Pancreas (tissue), 10 donors: ENCODE results near the gene CMC2. TPM values are rescaled to one million over a fixed set of nuclear protein-coding genes. Genes with fewer than 3 reads are reported as not detected.

Experiments used
- ATAC-seq, 4 donors: fragments of 200-7000 bp; cut with Tn5 transposase; one replicate each; pipeline versions ENCODE4 v1.8.0 to v1.9.1; 2020; ENCODE audit warnings: mild to moderate bottlenecking in 4 of 4, moderate library complexity in 4 of 4
- DNase-seq, 6 donors: peaks; one replicate each; pipeline ENCODE4 v3.0.0-alpha.2; 2020
- FAIRE-seq: peaks from 2 replicates; lab custom pipeline; 2012; peaks lifted over from hg19 to GRCh38; lab: Jason Lieb, UNC
- H3K27ac ChIP-seq, 4 donors: fragments of 200-600 bp; sonication (generic); 1 replicate in 3 of 4; 2 replicates in 1 of 4; pipeline versions ENCODE4 v1.5.0 to v1.8.0; 2020
- H3K27me3 ChIP-seq, 4 donors: fragments of 200-600 bp; one replicate each; pipeline ENCODE4 v1.8.0; 2021
- H3K36me3 ChIP-seq, 3 donors: fragments of 200-600 bp; sonication (generic) in 1 of 3; one replicate each; pipeline versions ENCODE4 v1.5.0 to v1.8.0; 2020 to 2021
- H3K4me1 ChIP-seq, 3 donors: fragments of 200-600 bp; one replicate each; pipeline ENCODE4 v1.8.0; 2021
- H3K4me3 ChIP-seq, 4 donors: fragments of 200-600 bp; sonication (generic) in 2 of 4; one replicate each; pipeline versions ENCODE4 v1.5.0 to v1.8.0; 2020 to 2021
- H3K9me3 ChIP-seq, 4 donors: fragments of 200-600 bp; one replicate each; pipeline ENCODE4 v1.8.0; 2021
- WGBS, 2 donors: extraction: QIAGEN DNeasy Blood & Tissue Kit; methylation state at CpG; one replicate each; pipeline ENCODE4 v1.1.7; 2013; 5-methylcytosine and 5-hydroxymethylcytosine counted together
- intact Hi-C, 3 donors: fragments of 100-400 bp; cut with DNase I; formaldehyde crosslinking; loops; one replicate each; pipeline versions ENCODE4 v1.11.1 to v1.14.2; 2022
- polyA plus RNA-seq, 2 donors: library from polyadenylated mRNA; stranded (reverse); fragments of 200-250 nt; gene quantifications; one replicate each; pipeline ENCODE4 v1.2.3, GENCODE V29; 2013
- total RNA-seq, 6 donors: library from RNA; stranded (reverse); fragmentation: NEBNext Ultra II Directional in 4 of 6; extraction: Animal tissue kit (Norgen Biotek cat#: 25700) in 4 of 6; gene quantifications; one replicate each; pipeline versions ENCODE4 v1.2.1 to v1.2.4, GENCODE V29; 2021 to 2023
- TF ChIP-seq, protein P1 (sequence below), 4 donors: fragments of 200-600 bp; sonication (generic) in 3 of 4; IDR thresholded peaks; one replicate each; pipeline versions ENCODE4 v1.5.0 to v1.8.0; 2021; ENCODE audit warnings: antibody characterized with exemption in 4 of 4
- donor health status: healthy with polysubstance abuse.
- donor health status: DM: no; HTN: no; CAD: no; lungs with moderate emphysema.
- donor health status: DM: no; HTN: no; CAD: no.
- donor health status: control.
- donor health status: control.
- donor health status: Bipolar disorder and iron deficiency.
- donor health status: DM: yes; HTN: yes; CAD: no.
- donor health status: DM: no; HTN: no; CAD: no.
- donor health status: DM: no; HTN: no; CAD: no.
- donor health status: DM: yes; HTN: yes; CAD: no.

CMC2 gene
- total and polyA plus RNA-seq, 8 donors, result 13.3 to 58.1 (median 24.0) TPM

GRCh38 chr16:80994451-80994850 is 12.2 kb downstream of the CMC2 start:
- no peak for ATAC-seq
- H3K4me3 ChIP-seq, result no peak overlapping the region
- H3K9me3 ChIP-seq, result no peaks in the 10 kb centered on the region
- intact Hi-C loops, result no loop called here
- TF ChIP-seq, protein P1, sequence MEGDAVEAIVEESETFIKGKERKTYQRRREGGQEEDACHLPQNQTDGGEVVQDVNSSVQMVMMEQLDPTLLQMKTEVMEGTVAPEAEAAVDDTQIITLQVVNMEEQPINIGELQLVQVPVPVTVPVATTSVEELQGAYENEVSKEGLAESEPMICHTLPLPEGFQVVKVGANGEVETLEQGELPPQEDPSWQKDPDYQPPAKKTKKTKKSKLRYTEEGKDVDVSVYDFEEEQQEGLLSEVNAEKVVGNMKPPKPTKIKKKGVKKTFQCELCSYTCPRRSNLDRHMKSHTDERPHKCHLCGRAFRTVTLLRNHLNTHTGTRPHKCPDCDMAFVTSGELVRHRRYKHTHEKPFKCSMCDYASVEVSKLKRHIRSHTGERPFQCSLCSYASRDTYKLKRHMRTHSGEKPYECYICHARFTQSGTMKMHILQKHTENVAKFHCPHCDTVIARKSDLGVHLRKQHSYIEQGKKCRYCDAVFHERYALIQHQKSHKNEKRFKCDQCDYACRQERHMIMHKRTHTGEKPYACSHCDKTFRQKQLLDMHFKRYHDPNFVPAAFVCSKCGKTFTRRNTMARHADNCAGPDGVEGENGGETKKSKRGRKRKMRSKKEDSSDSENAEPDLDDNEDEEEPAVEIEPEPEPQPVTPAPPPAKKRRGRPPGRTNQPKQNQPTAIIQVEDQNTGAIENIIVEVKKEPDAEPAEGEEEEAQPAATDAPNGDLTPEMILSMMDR (IDR thresholded peaks at IDR 0.05), result no peak
- no peak overlapping the region for H3K27ac ChIP-seq
- no peaks in the 10 kb centered on the region for H3K36me3 ChIP-seq
- H3K4me1 ChIP-seq, result peaks cover 0 to 45% (median 36%) of the 10 kb centered on the region in 3 donors
- DNase-seq, result no peak
- FAIRE-seq, result no peak
- no peaks in the 10 kb centered on the region for H3K27me3 ChIP-seq

DNA sequence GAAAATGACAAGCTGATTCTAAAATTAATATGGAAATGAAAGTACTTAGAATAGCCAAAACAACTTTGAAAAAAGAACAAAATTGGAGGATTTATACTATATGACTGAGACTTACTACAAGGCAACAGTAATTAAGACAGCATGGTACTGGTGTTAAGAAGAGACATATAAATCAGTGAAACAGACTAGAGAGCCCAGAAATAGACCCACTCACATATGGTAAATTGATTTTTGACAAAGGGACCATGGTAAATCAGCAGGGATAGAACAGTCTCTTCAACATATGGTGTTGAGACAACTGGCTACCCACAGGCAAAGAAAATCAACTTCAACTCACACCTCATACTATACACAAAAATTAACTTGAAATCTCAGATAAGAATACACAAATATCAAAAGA is 12.9 kb downstream of the CMC2 start:
- Histone ChIP-seq H3K4me3 (no peak overlapping the region), H3K27ac (peak overlapping the region in 1 of 4 donors; percentile 55), H3K27me3 (no peaks in the 10 kb centered on the region), H3K36me3 (no peaks in the 10 kb centered on the region), H3K9me3 (no peaks in the 10 kb centered on the region), H3K4me1 (peaks cover 0 to 45% (median 36%) of the 10 kb centered on the region in 3 donors)
- DNase-seq, result no peak
- intact Hi-C loops, result no loop called here
- FAIRE-seq, result no peak
- TF ChIP-seq, protein P1 (IDR thresholded peaks at IDR 0.05), result no peak
- ATAC-seq, result no peak

DNA sequence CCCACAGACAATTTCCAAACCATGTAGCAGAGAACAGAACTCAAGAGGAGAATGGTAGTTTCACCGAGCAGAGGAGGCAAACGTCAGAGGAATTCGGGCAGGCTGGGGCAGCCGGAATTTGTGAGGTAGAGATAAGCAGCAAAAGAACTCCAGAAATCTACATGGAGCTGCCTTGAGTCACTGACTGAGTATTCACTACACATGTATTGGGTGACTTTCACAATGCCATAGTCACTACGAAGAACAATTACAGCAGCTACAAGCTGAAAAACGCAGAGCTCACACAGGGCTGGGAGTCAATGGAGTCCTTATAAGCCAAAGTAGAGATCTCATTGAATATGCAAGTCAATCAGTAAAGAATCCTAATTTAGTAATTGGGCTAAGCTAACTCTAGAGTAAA is 13.4 kb downstream of the CMC2 start:
- Histone ChIP-seq H3K27me3 (no peaks in the 10 kb centered on the region), H3K9me3 (no peaks in the 10 kb centered on the region), H3K27ac (peak overlapping the region in 1 of 4 donors; percentile 55), H3K4me3 (no peak overlapping the region), H3K36me3 (no peaks in the 10 kb centered on the region), H3K4me1 (peaks cover 0 to 44% (median 36%) of the 10 kb centered on the region in 3 donors)
- TF ChIP-seq, protein P1 (IDR thresholded peaks at IDR 0.05), result no peak
- no peak for DNase-seq
- intact Hi-C loops, result no loop called here
- peak; percentile 19 to 70 (median 57) for ATAC-seq
- 25 to 42% methylated on average over 6 of the region's 6 CpGs for WGBS, 2 donors
- no peak for FAIRE-seq

DNA sequence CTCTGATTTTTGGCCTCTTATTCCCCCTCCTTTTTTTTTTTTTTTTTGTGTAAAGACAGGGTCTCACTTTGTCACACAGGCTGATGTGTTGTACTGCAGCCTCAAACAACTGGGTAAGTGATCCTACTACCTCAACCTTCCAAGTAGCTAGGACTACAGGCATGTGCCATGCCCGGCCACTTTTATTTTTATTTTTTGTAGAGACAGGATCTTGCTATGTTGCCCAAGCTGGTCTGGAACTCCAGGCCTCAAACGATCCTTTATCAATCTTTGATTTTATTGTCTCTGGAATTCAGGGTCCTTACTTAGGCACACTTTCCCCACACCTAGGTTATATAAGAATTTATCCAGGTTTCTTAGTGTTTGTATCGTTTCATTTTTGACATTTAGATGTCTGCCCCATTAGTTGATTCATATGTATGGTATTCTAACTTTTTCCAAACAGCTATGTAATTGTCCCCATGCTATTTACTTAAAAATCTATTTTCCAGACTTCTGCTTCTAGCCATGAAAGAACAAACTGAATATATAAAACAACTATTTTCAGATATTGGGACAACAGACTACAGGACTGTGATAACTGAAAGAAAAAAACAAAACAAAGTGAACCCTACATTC is 13.9 kb downstream of the CMC2 start:
- no peak for ATAC-seq
- WGBS, 2 donors, result 26 to 29% methylated on average over 3 of the region's 3 CpGs
- TF ChIP-seq, protein P1 (IDR thresholded peaks at IDR 0.05), result no peak
- no peak overlapping the region for H3K4me3 ChIP-seq
- peaks cover 0 to 39% (median 36%) of the 10 kb centered on the region in 3 donors for H3K4me1 ChIP-seq
- no peak for FAIRE-seq
- H3K36me3 ChIP-seq, result no peaks in the 10 kb centered on the region
- DNase-seq, result no peak
- H3K27ac ChIP-seq, result peak overlapping the region in 1 of 4 donors; percentile 55
- intact Hi-C loops, result no loop called here
- H3K9me3 ChIP-seq, result no peaks in the 10 kb centered on the region
- H3K27me3 ChIP-seq, result no peaks in the 10 kb centered on the region

DNA sequence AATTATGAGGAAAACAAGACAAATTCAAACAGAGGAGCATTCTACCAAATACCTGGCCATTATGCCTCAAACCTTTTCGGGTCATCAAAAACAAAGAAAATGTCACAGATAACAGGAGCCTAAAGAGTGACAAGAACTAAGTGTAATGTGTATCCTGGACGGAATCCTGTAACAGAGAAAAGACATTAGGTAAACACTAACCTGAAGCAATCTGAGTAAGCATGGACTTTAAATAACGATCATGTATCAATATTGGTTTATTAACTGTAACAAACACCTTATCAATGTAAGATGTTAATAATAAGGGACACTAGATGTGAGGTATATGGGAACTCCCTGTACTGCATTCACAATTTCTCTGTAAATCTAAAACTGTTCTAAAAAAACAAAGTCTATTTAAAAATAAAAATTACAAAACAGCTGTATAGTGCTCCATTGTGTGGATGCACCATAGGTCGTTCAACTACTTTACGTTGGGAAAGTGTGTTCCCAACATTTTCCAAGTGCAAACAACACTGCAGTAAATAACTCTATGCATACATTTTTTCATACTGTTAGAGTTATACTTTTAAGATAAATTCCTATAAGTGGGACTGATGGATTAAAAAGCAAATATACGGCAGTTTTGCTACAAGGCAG is 14.8 kb downstream of the CMC2 start:
- H3K4me3 ChIP-seq, result no peak overlapping the region
- DNase-seq (no peak), ATAC-seq (no peak), FAIRE-seq (no peak)
- no peak overlapping the region for H3K27ac ChIP-seq
- no peaks in the 10 kb centered on the region for H3K36me3 ChIP-seq
- TF ChIP-seq, protein P1 (IDR thresholded peaks at IDR 0.05), result no peak
- H3K27me3 ChIP-seq, result no peaks in the 10 kb centered on the region
- intact Hi-C loops, result no loop called here
- peaks cover 0 to 34% (median 30%) of the 10 kb centered on the region in 3 donors for H3K4me1 ChIP-seq
- no peaks in the 10 kb centered on the region for H3K9me3 ChIP-seq
- WGBS, 2 donors, result 41 to 42% methylated on average over 6 of the region's 6 CpGs
